ENCODE results near the gene KCTD3. TPM values are rescaled to one million over a fixed set of nuclear protein-coding genes. Genes with fewer than 3 reads are reported as not detected.

KCTD3 gene
- total and polyA plus RNA-seq, 2 experiments from 2014 or later = 36.7 to 61.2 TPM

- Histone ChIP-seq H3K27ac (no peak overlapping the region), H3K27me3 (no peaks in the 10 kb centered on the region), H3K4me1 (ENCODE audit: insufficient read depth) (peaks cover 27% of the 10 kb centered on the region), H2AFZ (no peak overlapping the region), H3K4me2 (no peak overlapping the region), H3K36me3 (replicated peaks; ENCODE audit: insufficient read depth, low read depth) (no peaks in the 10 kb centered on the region), H3K79me2 (no peaks in the 10 kb centered on the region), H4K20me1 (ENCODE audit: insufficient read depth, poor library complexity, severe bottlenecking) (no peaks in the 10 kb centered on the region), H3K4me3 (no peak overlapping the region), H3K9me2 (replicated peaks; ENCODE audit: insufficient read depth) (no peaks in the 10 kb centered on the region), H3K9me3 (ENCODE audit: low read depth) (no peaks in the 10 kb centered on the region)
- TF ChIP-seq EZH2phosphoT487 (IDR thresholded peaks at IDR 0.05; ENCODE audit: low read depth, severe bottlenecking, unreplicated experiment) = no peak
- no peak for TF ChIP-seq EZH2 (IDR thresholded peaks at IDR 0.05; ENCODE audit: borderline replicate concordance)
- no peak for TF ChIP-seq CTCF (IDR thresholded peaks at IDR 0.05; ENCODE audit: poor library complexity)
- 85% methylated on average over 2 of the region's 2 CpGs for WGBS (ENCODE audit: low lambda C conversion rate, missing lambda C conversion rate)
- no peak for DNase-seq (ENCODE audit: low spot score)
These were observed 34.2 kb downstream of the KCTD3 start for GRCh38 chr1:215601276-215601675.

- peaks cover 21% of the 10 kb centered on the region for H3K4me1 ChIP-seq (ENCODE audit: insufficient read depth)
- peaks cover 4% of the 10 kb centered on the region for H4K20me1 ChIP-seq (ENCODE audit: insufficient read depth, poor library complexity, severe bottlenecking)
- H3K36me3 ChIP-seq (replicated peaks; ENCODE audit: insufficient read depth, low read depth) = no peaks in the 10 kb centered on the region
- TF ChIP-seq EZH2phosphoT487 (IDR thresholded peaks at IDR 0.05; ENCODE audit: low read depth, severe bottlenecking, unreplicated experiment) (no peak), EZH2 (IDR thresholded peaks at IDR 0.05; ENCODE audit: borderline replicate concordance) (no peak), CTCF (IDR thresholded peaks at IDR 0.05; ENCODE audit: poor library complexity) (no peak)
- no peak overlapping the region for H2AFZ ChIP-seq
- H3K4me3 ChIP-seq = no peak overlapping the region
- no peaks in the 10 kb centered on the region for H3K9me2 ChIP-seq (replicated peaks; ENCODE audit: insufficient read depth)
- DNase-seq (ENCODE audit: low spot score) = no peak
- H3K4me2 ChIP-seq = no peak overlapping the region
- no peak overlapping the region for H3K27ac ChIP-seq
- no peaks in the 10 kb centered on the region for H3K9me3 ChIP-seq (ENCODE audit: low read depth)
- H3K79me2 ChIP-seq = no peaks in the 10 kb centered on the region
- no peaks in the 10 kb centered on the region for H3K27me3 ChIP-seq
These were observed 36.2 kb downstream of the KCTD3 start for GRCh38 chr1:215603319-215603718.

- Histone ChIP-seq H3K4me2 (no peak overlapping the region), H3K9me3 (ENCODE audit: low read depth) (no peaks in the 10 kb centered on the region), H3K4me1 (ENCODE audit: insufficient read depth) (peaks cover 10% of the 10 kb centered on the region), H2AFZ (no peak overlapping the region), H3K79me2 (no peaks in the 10 kb centered on the region), H4K20me1 (ENCODE audit: insufficient read depth, poor library complexity, severe bottlenecking) (peaks cover 4% of the 10 kb centered on the region), H3K27ac (no peak overlapping the region), H3K36me3 (replicated peaks; ENCODE audit: insufficient read depth, low read depth) (no peaks in the 10 kb centered on the region), H3K9me2 (replicated peaks; ENCODE audit: insufficient read depth) (no peaks in the 10 kb centered on the region), H3K27me3 (no peaks in the 10 kb centered on the region), H3K4me3 (no peak overlapping the region)
- DNase-seq (ENCODE audit: low spot score) = no peak
- TF ChIP-seq EZH2phosphoT487 (IDR thresholded peaks at IDR 0.05; ENCODE audit: low read depth, severe bottlenecking, unreplicated experiment) (no peak), CTCF (IDR thresholded peaks at IDR 0.05; ENCODE audit: poor library complexity) (no peak), EZH2 (IDR thresholded peaks at IDR 0.05; ENCODE audit: borderline replicate concordance) (no peak)
These were observed 38.0 kb downstream of the KCTD3 start for GRCh38 chr1:215605011-215605621.

- Histone ChIP-seq H3K4me2 (no peak overlapping the region), H3K9me3 (ENCODE audit: low read depth) (no peaks in the 10 kb centered on the region), H2AFZ (no peak overlapping the region), H3K4me1 (ENCODE audit: insufficient read depth) (peaks cover 5% of the 10 kb centered on the region), H3K36me3 (replicated peaks; ENCODE audit: insufficient read depth, low read depth) (no peaks in the 10 kb centered on the region), H3K27ac (no peak overlapping the region), H3K79me2 (no peaks in the 10 kb centered on the region), H3K4me3 (no peak overlapping the region), H3K9me2 (replicated peaks; ENCODE audit: insufficient read depth) (no peaks in the 10 kb centered on the region), H4K20me1 (ENCODE audit: insufficient read depth, poor library complexity, severe bottlenecking) (peaks cover 4% of the 10 kb centered on the region), H3K27me3 (no peaks in the 10 kb centered on the region)
- TF ChIP-seq EZH2phosphoT487 (IDR thresholded peaks at IDR 0.05; ENCODE audit: low read depth, severe bottlenecking, unreplicated experiment) = no peak
- DNase-seq (ENCODE audit: low spot score) = no peak
- WGBS (ENCODE audit: low lambda C conversion rate, missing lambda C conversion rate) = 40% methylated on average over 3 of the region's 3 CpGs
These were observed 38.9 kb downstream of the KCTD3 start for GRCh38 chr1:215606036-215606435.
